ENCODE data around the gene EBLN1.

GRCh38 chr10:22170582-22170981 lies 47.2 kb downstream of the EBLN1 start:
- TF ChIP-seq, protein P1, sequence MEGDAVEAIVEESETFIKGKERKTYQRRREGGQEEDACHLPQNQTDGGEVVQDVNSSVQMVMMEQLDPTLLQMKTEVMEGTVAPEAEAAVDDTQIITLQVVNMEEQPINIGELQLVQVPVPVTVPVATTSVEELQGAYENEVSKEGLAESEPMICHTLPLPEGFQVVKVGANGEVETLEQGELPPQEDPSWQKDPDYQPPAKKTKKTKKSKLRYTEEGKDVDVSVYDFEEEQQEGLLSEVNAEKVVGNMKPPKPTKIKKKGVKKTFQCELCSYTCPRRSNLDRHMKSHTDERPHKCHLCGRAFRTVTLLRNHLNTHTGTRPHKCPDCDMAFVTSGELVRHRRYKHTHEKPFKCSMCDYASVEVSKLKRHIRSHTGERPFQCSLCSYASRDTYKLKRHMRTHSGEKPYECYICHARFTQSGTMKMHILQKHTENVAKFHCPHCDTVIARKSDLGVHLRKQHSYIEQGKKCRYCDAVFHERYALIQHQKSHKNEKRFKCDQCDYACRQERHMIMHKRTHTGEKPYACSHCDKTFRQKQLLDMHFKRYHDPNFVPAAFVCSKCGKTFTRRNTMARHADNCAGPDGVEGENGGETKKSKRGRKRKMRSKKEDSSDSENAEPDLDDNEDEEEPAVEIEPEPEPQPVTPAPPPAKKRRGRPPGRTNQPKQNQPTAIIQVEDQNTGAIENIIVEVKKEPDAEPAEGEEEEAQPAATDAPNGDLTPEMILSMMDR (IDR thresholded peaks at IDR 0.05; ENCODE audit: low read length): no peak
- no peak for TF ChIP-seq EZH2phosphoT487 (IDR thresholded peaks at IDR 0.05; ENCODE audit: low read length)
